Measurements from ENCODE around the gene C6orf15.

C6orf15 gene

DNA sequence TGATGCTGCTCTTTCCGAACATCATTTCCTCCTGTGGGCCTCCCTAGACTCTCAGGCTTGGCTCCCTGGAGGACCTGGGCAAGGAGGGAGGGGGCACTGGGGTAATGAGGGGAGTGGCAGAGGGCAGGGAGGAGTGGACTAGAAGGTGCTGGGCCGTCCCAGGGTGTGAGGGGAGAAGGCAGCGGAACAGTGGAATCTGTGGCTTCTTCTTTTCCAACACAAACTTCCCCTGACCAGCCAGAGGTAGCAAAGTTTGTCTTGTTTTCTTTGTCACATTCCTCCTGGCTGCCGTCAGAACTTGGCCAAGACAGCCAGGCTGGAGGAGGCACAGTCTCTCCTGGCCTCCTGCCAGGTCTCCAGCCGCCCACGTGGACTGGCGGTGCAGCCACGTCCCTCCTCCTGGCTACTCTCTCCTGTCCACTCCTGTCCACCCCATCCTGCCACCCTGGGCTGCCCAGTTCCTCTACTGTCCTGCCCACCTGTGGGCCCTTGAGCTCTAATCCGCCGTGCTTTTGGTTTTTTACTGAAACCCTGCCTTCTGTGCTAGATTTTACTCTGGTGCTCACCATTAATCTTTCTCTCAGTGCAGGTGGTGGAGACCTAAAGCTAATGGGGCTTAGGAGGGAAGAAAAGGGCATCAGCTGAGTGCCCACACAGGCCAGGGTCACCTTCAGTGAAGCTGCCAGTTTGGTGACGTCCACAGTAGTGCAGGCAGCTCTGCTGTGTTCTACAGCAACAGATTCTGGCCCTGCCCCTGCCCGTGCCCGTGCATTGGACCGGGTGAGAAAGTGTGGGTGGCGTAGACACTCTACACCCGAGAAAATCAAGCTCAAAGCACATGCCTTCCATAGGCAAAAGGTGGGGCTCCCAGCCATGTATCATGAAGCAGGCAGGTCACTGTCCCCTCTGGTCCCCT, 10.7 kb upstream of the C6orf15 start:
- peak; percentile 84 for DNase-seq (ENCODE audit: low read depth)
- TF ChIP-seq, protein P1, sequence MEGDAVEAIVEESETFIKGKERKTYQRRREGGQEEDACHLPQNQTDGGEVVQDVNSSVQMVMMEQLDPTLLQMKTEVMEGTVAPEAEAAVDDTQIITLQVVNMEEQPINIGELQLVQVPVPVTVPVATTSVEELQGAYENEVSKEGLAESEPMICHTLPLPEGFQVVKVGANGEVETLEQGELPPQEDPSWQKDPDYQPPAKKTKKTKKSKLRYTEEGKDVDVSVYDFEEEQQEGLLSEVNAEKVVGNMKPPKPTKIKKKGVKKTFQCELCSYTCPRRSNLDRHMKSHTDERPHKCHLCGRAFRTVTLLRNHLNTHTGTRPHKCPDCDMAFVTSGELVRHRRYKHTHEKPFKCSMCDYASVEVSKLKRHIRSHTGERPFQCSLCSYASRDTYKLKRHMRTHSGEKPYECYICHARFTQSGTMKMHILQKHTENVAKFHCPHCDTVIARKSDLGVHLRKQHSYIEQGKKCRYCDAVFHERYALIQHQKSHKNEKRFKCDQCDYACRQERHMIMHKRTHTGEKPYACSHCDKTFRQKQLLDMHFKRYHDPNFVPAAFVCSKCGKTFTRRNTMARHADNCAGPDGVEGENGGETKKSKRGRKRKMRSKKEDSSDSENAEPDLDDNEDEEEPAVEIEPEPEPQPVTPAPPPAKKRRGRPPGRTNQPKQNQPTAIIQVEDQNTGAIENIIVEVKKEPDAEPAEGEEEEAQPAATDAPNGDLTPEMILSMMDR (IDR thresholded peaks at IDR 0.05; ENCODE audit: insufficient read depth, low read depth, low read length, missing control alignments): no peak
- H3K4me3 ChIP-seq (ENCODE audit: low read length): no peak overlapping the region

DNA sequence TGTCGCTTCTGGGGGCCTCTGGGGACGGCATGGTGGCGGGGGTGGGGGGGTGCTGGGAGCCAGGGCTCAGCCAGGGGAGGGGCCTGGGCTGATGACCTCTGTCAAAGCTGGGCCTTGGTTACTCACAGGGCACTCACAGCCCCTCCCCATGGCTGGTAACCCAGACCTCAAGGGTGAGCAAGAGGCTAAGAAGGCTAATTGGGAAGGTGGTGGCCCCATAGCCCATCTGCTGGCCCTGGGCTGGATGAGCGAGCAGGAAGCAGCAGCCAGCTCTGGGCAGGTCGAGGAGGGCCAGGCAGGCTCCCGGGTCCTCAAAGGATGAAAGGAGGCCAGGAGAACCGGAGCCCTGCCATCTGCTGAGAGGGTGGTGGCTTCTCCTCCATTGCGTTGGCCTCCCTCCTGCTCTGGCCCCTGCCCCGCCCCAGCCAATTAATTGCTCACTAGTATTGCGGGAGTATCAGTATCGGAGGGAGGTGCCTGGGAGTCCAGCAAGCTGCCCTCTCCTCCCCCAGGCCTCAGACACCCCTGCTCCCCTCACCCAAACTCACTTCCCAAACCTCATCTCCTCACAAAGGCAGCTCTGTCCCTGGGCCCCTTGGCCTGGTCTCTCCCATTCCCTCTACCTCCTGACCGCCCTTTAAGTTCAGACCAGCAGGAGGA, 8.9 kb upstream of the C6orf15 start:
- no peak for DNase-seq (ENCODE audit: low read depth)
- TF ChIP-seq, protein P1 (IDR thresholded peaks at IDR 0.05; ENCODE audit: insufficient read depth, low read depth, low read length, missing control alignments): no peak
- no peak overlapping the region for H3K4me3 ChIP-seq (ENCODE audit: low read length)

DNA sequence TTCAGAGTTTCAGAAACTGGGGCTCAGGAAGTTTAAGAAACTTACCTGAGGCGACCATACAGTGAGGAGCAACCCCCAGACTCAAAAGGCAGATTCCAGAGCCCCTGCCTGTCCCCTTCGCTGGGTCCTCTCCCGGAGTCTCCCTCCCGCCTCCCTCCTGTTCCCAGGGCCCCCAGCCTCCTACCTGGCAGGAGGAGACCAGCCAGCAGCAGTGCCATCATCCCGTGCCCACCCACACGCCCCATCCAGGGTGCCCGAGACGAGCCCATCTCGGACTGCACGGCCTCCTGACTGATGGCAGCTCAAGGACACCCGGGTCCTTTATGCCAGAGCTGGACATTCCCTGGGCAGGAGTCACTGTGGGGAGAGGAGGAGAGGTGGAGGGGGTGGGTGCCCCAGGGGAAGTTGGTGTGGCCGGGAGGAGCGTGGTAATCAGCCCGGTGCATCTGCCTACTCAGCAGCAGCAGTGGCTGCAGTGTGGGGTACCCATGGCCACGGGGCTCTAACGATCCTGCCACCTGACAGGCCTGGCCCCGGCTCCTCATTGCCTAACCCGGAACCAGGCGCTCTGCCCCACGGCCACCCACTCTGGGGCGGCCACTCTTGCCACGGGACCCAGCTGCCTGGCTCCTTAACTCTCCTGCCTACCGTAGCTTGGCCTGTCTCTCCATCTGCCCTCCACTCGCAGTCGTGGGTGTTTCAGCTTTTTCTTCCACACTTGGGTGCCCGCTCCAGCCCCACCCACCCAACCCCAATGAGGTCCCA, 8.0 kb upstream of the C6orf15 start, which contains the start of gene CDSN:
Gene CDSN (minus strand): TSS at position 296 of the 765 bp plus-strand sequence. CDS start 27 bp downstream, at position 269.
- no peak within 1 kb of the TSS for H3K4me3 ChIP-seq (ENCODE audit: low read length)
- TF ChIP-seq, protein P1 (IDR thresholded peaks at IDR 0.05; ENCODE audit: insufficient read depth, low read depth, low read length, missing control alignments): no peak
- no peak for DNase-seq (ENCODE audit: low read depth)

DNA sequence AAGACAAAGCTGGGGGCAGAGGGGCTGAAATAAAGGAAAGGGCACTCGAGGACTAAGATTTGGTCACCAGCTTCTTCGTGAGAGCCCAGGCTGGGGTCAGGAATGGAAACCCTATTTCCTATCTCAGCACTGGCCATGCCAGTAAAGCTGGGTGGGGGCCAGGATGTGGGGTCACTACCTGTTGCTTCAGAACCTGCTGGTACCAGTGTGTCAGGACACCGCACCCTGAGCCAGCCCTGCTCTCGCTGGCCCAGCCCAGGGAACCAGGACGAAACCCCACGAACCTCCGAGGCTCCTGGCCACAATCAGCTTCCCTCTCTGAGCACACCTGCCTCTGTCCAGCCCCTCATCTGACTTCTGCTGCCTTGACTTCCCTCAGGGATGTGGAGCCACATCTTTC, 5.8 kb upstream of the C6orf15 start:
- DNase-seq (ENCODE audit: low read depth): no peak
- TF ChIP-seq, protein P1 (IDR thresholded peaks at IDR 0.05; ENCODE audit: insufficient read depth, low read depth, low read length, missing control alignments): no peak
- H3K4me3 ChIP-seq (ENCODE audit: low read length): no peak overlapping the region

GRCh38 chr6:31116661-31117385, 4.4 kb upstream of the C6orf15 start:
- DNase-seq (ENCODE audit: low read depth): no peak
- H3K4me3 ChIP-seq (ENCODE audit: low read length): no peak overlapping the region
- TF ChIP-seq, protein P1 (IDR thresholded peaks at IDR 0.05; ENCODE audit: insufficient read depth, low read depth, low read length, missing control alignments): no peak

GRCh38 chr6:31115941-31116560, 3.7 kb upstream of the C6orf15 start:
- peak overlapping the region; percentile 55 for H3K4me3 ChIP-seq (ENCODE audit: low read length)

More at GRCh38 chr6:31115941-31116560, 3.7 kb upstream of the C6orf15 start:
- no peak for DNase-seq (ENCODE audit: low read depth)
- TF ChIP-seq, protein P1 (IDR thresholded peaks at IDR 0.05; ENCODE audit: insufficient read depth, low read depth, low read length, missing control alignments): no peak

All from epithelial cell of esophagus (primary cell).